GM21717 (cell line): ENCODE data around the gene VPS35L.

Experiments
- ATAC-seq: cut with Tn5 transposase; IDR thresholded peaks from one replicate; pipeline ENCODE4 v1.9.1; 2021; ENCODE audit warnings: mild to moderate bottlenecking, moderate library complexity; ENCODE audit not compliant: unreplicated experiment

The VPS35L gene

GRCh38 chr16:19595043-19595767 lies 39.7 kb downstream of the VPS35L start:
- no peak for ATAC-seq

DNA sequence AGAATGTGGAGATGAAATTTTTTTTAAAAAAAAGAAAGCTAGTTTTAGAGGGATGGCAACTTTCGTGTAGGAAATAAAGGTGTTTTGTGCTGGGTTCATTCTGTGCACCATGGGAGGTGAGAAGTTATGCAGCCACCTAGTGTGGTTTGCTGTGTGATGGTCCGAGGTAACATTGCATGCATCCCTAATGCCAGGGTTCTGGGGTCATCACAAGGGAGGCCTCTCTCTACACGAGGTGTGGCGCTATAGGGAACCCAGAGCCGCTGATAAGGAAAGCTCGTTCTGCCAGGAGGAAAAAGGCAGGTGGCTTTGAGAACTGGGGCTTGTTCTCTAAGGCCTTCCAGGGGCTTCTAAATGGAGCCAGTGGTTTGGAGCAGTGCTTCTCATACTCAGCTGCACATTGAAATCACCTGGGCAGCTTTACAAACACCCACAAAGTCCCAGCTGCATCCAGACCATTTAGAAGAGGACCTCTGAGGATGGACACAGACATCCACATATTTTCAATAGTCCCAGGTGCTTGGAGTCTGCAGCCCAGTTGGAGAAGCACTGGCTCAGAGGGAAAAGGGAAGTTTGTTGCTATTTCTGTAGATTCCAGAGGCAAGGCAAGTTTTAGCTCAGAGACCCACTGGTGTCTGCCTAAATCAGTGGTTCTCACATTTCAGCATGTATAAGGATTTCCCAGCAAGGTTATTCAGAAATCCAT lies 43.5 kb downstream of the VPS35L start:
- ATAC-seq, result no peak

GRCh38 chr16:19599968-19600716 lies 44.6 kb downstream of the VPS35L start:
- ATAC-seq, result no peak

- no peak for ATAC-seq
These were observed 45.8 kb downstream of the VPS35L start for GRCh38 chr16:19601083-19601976.

GRCh38 chr16:19604911-19605310 lies 49.4 kb downstream of the VPS35L start:
- ATAC-seq, result no peak

GRCh38 chr16:19605701-19606100 lies 50.2 kb downstream of the VPS35L start:
- no peak for ATAC-seq

- no peak for ATAC-seq
These were observed 52.2 kb downstream of the VPS35L start for GRCh38 chr16:19607616-19608280.

GRCh38 chr16:19609359-19609758 lies 53.9 kb downstream of the VPS35L start:
- no peak for ATAC-seq

- no peak for ATAC-seq
These were observed 54.7 kb downstream of the VPS35L start for GRCh38 chr16:19610200-19610599.

DNA sequence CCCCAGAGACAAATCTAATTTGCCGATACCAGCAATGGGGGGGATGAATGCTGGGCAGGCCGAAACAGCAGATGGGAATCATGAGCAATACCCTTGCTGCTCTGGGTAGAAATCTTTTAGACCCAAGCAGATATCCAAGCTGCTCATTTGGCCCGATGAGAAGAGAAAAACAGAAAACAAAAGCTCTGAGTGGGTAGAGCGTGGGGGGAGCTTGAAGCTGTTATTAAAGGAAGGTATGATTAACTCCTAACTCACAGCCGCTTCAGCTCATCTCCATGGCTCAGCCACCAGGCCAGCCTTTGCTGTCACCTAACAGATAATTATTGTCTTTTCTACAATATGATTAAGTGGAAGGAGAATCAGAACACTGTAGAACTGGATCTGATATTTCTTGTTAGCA lies 58.3 kb downstream of the VPS35L start:
- no peak for ATAC-seq

- no peak for ATAC-seq
These were observed 60.7 kb downstream of the VPS35L start for GRCh38 chr16:19616241-19616640.

DNA sequence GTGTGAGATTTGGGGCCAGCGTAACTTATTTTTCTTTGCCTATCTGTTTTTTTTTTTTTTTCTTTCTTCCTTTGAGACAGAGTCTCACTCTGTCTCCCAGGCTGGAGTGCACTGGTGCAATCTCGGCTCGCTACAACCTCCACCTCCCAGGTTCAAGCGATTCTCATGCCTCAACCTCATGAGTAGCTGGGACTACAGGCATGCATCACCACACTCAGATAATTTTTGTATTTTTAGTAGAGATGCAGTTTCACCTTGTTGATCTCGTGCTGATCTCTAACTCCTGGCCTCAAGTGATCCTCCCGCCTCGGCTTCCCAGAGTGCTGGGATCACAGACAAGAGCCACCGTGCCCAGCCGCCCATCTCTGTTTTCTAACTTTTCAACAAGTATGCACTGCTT lies 63.4 kb downstream of the VPS35L start:
- no peak for ATAC-seq

DNA sequence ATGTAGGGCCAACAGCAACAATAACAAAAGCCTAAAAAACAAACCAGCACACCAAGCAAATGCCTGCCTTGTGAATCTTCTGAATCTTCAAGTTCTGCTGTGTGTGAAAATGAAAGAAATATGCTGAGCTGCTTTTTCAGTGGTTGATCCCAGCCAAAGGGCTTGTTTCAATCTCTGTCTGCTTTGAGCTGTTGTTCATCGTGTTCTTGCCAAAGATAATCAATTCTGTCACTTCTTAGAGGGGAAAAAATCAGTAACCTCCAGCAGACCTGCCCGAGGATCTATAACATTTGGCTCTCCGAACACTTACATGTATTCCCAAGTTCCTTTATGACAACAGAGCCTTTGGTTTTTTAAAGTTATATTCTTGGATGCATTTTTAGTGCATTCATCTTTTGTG lies 65.9 kb downstream of the VPS35L start:
- ATAC-seq, result no peak

- no peak for ATAC-seq
These were observed 69.5 kb downstream of the VPS35L start for GRCh38 chr16:19625039-19625438.

GRCh38 chr16:19636436-19637267 lies 81.1 kb downstream of the VPS35L start:
- no peak for ATAC-seq

DNA sequence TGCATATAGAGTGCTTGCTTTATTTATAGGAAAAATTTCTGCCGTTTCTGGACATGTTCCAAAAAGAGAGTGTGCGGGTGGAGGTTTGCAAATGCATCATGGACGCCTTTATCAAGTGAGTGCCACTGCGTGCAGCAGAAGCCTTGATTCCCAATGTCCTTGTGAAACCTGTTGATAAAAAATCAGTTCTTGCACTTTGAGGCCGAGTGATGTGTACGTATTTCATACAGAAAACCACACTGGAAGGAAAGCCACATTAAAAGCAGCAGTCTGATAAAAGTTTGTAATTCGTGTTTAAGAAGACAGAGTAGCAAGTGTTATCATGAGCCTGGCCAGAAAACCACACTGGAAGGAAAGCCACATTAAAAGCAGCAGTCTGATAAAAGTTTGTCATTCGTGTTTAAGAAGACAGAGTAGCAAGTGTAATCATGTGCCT lies 84.5 kb downstream of the VPS35L start:
- no peak for ATAC-seq

- no peak for ATAC-seq
These were observed 87.0 kb downstream of the VPS35L start for GRCh38 chr16:19642501-19642900.

DNA sequence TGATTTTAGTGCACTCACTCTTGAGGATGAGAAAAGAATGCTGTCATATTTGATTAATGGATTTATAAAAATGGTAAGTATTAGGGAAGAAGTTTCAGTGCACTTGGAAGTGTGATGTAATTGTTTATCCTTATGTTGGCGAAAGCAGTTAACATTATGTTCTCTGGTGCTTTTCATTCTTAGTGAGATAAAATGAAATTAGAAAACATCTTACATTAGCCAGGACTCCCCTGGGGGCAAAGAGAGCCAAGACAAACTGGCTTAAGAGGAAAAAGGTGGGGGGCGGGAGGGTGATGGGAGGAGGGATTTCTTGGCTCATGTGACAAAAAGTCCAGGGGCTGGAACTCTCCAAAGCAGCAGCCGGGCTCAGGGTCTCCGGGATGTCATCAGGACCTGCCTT lies 89.4 kb downstream of the VPS35L start:
- ATAC-seq, result no peak

DNA sequence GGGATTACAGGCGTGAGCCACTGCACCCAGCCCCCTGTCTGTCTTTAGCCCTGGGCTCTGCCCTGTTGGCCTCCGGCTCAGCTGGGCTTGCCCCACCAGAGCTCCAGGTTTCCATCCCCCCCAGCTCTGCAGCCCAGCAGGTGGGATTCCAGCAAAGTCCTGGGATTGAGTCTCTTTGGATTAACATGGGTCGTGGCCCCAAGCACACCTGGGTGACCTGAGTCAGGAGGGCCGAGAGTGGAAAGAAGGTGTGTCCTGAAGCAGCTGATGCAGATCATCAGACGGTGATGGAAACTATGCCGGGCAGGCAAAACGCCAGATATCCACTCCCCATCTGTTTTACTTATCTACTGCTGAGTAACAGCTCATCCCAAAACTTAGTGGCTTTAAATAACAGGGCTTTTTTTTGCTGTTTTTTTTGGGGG lies 90.1 kb downstream of the VPS35L start:
- no peak for ATAC-seq
